ENCODE measurements around the gene SMR3B.

The SMR3B gene

GRCh38 chr4:70382691-70383181 lies at the start of gene SMR3B:
Gene SMR3B, plus strand, starts transcription at chr4:70383131. Its CDS starts 1,380 bp downstream, at chr4:70384511.
- FAIRE-seq: no peak

- no peak for FAIRE-seq
Measured at GRCh38 chr4:70334681-70335080, 48.2 kb upstream of the SMR3B start, which contains the start of gene CABS1. Gene CABS1, plus strand, starts transcription at chr4:70334981. Its CDS starts 59 bp downstream, at chr4:70335040.

GRCh38 chr4:70336043-70336442 lies 46.9 kb upstream of the SMR3B start:
- FAIRE-seq: no peak

GRCh38 chr4:70337886-70338420 lies 45.0 kb upstream of the SMR3B start:
- no peak for FAIRE-seq

- no peak for FAIRE-seq
Measured at GRCh38 chr4:70356185-70356584, 26.7 kb upstream of the SMR3B start.

- no peak for FAIRE-seq
Measured at GRCh38 chr4:70359115-70359661, 23.7 kb upstream of the SMR3B start.

- FAIRE-seq: no peak
Measured at GRCh38 chr4:70360460-70360859, 22.5 kb upstream of the SMR3B start, which contains the start of gene SMR3A. Gene SMR3A, plus strand, starts transcription at chr4:70360760. Its CDS starts 1,356 bp downstream, at chr4:70362116.

GRCh38 chr4:70364002-70364401 lies 18.9 kb upstream of the SMR3B start:
- FAIRE-seq: no peak

- FAIRE-seq: no peak
Measured at GRCh38 chr4:70365479-70365878, 17.5 kb upstream of the SMR3B start.

GRCh38 chr4:70367813-70368212 lies 15.1 kb upstream of the SMR3B start:
- no peak for FAIRE-seq

- FAIRE-seq: no peak
Measured at GRCh38 chr4:70371987-70372386, 10.9 kb upstream of the SMR3B start.

- FAIRE-seq: no peak
Measured at GRCh38 chr4:70372760-70373159, 10.2 kb upstream of the SMR3B start.

- FAIRE-seq: no peak
Measured at GRCh38 chr4:70380578-70380977, 2.4 kb upstream of the SMR3B start.

GRCh38 chr4:70392057-70392776 lies 9.3 kb downstream of the SMR3B start:
- FAIRE-seq: no peak

GRCh38 chr4:70397580-70397979 lies 14.6 kb downstream of the SMR3B start, which contains the start of gene OPRPN:
Gene OPRPN, plus strand, starts transcription at chr4:70397940. Its CDS starts 1,346 bp downstream, at chr4:70399286.
- no peak for FAIRE-seq

- FAIRE-seq: no peak
Measured at GRCh38 chr4:70399319-70399718, 16.4 kb downstream of the SMR3B start.

GRCh38 chr4:70402762-70403161 lies 19.8 kb downstream of the SMR3B start:
- no peak for FAIRE-seq

GRCh38 chr4:70405765-70406164 lies 22.8 kb downstream of the SMR3B start:
- no peak for FAIRE-seq

GRCh38 chr4:70425306-70425705 lies 42.4 kb downstream of the SMR3B start:
- FAIRE-seq: no peak

GRCh38 chr4:70426789-70427188 lies 43.9 kb downstream of the SMR3B start:
- no peak for FAIRE-seq

GRCh38 chr4:70437197-70437596 lies 54.3 kb downstream of the SMR3B start:
- no peak for FAIRE-seq

Data from A204.1 (cell line).